Liver (tissue), 3 donors: ENCODE measurements around the gene WDR5.

Experiments used
- EGR1 ChIP-seq, 2 donors: IDR thresholded peaks; 2 replicates each; pipeline ENCODE4 v1.6.1; 2016 to 2018; ENCODE audit warnings: antibody characterized with exemption in 2 of 2, low read depth in 2 of 2
- FOXA1 ChIP-seq: IDR thresholded peaks from 2 replicates; pipeline ENCODE4 v1.6.1; 2016; ENCODE audit warnings: antibody characterized with exemption
- HNF4A ChIP-seq, 2 donors: conservative IDR thresholded peaks; 2 replicates each; pipeline ENCODE4 v1.6.1; 2016; ENCODE audit warnings: antibody characterized with exemption in 2 of 2, mild to moderate bottlenecking in 2 of 2
- RAD21 ChIP-seq, 2 donors: IDR thresholded peaks; 2 replicates each; pipeline ENCODE4 v1.6.1; 2016; ENCODE audit warnings: antibody characterized with exemption in 2 of 2, mild to moderate bottlenecking in 2 of 2
- YY1 ChIP-seq: IDR thresholded peaks from 2 replicates; pipeline ENCODE4 v1.6.1; 2016; ENCODE audit warnings: antibody characterized with exemption, mild to moderate bottlenecking
- TF ChIP-seq, protein P1 (sequence below): IDR thresholded peaks from 2 replicates; pipeline ENCODE4 v1.6.1; 2016; ENCODE audit warnings: antibody characterized with exemption
- TF ChIP-seq, protein P2 (sequence below): fragments of 150-350 bp; IDR thresholded peaks from 2 replicates; pipeline ENCODE4 v1.5.1; 2017; ENCODE audit warnings: improper control_type of control experiment, low read depth, low read length; ENCODE audit not compliant: missing input control
- TF ChIP-seq, protein P3 (sequence below): IDR thresholded peaks from 2 replicates; pipeline ENCODE4 v1.6.1; 2016; ENCODE audit warnings: antibody characterized with exemption
- TF ChIP-seq, protein P4 (sequence below): IDR thresholded peaks from 2 replicates; pipeline ENCODE4 v1.6.1; 2016; ENCODE audit warnings: antibody characterized with exemption, mild to moderate bottlenecking
- donor health status: healthy.
- donor health status: healthy.

DNA sequence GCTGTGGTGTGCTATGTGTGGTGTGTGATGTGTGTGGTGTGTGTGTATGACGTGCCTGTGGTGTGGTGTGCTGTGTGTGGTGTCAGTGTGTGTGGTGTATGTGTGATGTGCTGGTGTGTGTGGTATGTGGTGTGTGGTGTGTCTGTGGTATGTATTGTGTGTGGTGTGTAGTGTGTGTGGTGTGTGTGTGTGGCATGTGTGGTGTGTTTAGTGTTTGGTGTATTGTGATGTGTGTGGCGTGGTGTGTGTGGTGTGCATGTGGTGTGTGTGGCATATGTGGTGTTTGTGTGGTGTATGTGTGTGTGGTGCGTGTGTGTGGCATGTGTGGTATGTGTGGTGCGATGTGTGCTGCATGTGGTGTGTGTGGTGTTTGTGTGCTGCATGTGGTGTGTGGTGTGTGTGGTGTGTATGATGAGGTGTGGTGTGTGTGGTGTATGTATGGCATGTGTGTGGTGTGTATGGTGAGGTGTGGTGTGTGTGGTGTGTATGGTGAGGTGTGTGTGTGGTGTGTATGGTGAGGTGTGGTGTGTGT is 46.7 kb downstream of the WDR5 start:
- TF ChIP-seq, protein P1, sequence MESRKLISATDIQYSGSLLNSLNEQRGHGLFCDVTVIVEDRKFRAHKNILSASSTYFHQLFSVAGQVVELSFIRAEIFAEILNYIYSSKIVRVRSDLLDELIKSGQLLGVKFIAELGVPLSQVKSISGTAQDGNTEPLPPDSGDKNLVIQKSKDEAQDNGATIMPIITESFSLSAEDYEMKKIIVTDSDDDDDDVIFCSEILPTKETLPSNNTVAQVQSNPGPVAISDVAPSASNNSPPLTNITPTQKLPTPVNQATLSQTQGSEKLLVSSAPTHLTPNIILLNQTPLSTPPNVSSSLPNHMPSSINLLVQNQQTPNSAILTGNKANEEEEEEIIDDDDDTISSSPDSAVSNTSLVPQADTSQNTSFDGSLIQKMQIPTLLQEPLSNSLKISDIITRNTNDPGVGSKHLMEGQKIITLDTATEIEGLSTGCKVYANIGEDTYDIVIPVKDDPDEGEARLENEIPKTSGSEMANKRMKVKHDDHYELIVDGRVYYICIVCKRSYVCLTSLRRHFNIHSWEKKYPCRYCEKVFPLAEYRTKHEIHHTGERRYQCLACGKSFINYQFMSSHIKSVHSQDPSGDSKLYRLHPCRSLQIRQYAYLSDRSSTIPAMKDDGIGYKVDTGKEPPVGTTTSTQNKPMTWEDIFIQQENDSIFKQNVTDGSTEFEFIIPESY = no peak
- TF ChIP-seq, protein P2, sequence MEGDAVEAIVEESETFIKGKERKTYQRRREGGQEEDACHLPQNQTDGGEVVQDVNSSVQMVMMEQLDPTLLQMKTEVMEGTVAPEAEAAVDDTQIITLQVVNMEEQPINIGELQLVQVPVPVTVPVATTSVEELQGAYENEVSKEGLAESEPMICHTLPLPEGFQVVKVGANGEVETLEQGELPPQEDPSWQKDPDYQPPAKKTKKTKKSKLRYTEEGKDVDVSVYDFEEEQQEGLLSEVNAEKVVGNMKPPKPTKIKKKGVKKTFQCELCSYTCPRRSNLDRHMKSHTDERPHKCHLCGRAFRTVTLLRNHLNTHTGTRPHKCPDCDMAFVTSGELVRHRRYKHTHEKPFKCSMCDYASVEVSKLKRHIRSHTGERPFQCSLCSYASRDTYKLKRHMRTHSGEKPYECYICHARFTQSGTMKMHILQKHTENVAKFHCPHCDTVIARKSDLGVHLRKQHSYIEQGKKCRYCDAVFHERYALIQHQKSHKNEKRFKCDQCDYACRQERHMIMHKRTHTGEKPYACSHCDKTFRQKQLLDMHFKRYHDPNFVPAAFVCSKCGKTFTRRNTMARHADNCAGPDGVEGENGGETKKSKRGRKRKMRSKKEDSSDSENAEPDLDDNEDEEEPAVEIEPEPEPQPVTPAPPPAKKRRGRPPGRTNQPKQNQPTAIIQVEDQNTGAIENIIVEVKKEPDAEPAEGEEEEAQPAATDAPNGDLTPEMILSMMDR = no peak
- TF ChIP-seq, protein P3, sequence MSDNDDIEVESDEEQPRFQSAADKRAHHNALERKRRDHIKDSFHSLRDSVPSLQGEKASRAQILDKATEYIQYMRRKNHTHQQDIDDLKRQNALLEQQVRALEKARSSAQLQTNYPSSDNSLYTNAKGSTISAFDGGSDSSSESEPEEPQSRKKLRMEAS = no peak
- TF ChIP-seq, protein P4, sequence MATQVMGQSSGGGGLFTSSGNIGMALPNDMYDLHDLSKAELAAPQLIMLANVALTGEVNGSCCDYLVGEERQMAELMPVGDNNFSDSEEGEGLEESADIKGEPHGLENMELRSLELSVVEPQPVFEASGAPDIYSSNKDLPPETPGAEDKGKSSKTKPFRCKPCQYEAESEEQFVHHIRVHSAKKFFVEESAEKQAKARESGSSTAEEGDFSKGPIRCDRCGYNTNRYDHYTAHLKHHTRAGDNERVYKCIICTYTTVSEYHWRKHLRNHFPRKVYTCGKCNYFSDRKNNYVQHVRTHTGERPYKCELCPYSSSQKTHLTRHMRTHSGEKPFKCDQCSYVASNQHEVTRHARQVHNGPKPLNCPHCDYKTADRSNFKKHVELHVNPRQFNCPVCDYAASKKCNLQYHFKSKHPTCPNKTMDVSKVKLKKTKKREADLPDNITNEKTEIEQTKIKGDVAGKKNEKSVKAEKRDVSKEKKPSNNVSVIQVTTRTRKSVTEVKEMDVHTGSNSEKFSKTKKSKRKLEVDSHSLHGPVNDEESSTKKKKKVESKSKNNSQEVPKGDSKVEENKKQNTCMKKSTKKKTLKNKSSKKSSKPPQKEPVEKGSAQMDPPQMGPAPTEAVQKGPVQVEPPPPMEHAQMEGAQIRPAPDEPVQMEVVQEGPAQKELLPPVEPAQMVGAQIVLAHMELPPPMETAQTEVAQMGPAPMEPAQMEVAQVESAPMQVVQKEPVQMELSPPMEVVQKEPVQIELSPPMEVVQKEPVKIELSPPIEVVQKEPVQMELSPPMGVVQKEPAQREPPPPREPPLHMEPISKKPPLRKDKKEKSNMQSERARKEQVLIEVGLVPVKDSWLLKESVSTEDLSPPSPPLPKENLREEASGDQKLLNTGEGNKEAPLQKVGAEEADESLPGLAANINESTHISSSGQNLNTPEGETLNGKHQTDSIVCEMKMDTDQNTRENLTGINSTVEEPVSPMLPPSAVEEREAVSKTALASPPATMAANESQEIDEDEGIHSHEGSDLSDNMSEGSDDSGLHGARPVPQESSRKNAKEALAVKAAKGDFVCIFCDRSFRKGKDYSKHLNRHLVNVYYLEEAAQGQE = no peak
- TF ChIP-seq YY1 (no peak), RAD21 (IDR thresholded peaks at IDR 0.05) (no peak), EGR1 (IDR thresholded peaks at IDR 0.05; ENCODE audit: low read depth in 2 of 2) (no peak), HNF4A (conservative IDR thresholded peaks at IDR 0.05) (no peak), FOXA1 (no peak)
